Astrocyte (in vitro differentiated cells and primary cell): Measurements from ENCODE around the gene FAM13A. TPM values are rescaled to one million over a fixed set of nuclear protein-coding genes. Genes with fewer than 3 reads are reported as not detected.

Experiments
- DNase-seq: peaks from one replicate; pipeline ENCODE4 v3.0.0-alpha.2; 2010; ENCODE audit warnings: low read depth
- FAIRE-seq: peaks from 2 replicates; lab custom pipeline; 2011; peaks lifted over from hg19 to GRCh38; lab: Jason Lieb, UNC
- H2AFZ ChIP-seq: 2 replicates; pipeline ENCODE4 v1.6.0; 2012; ENCODE audit warnings: low read depth, low read length, inconsistent platforms
- H3K27ac ChIP-seq: 2 replicates; pipeline ENCODE4 v1.5.1; 2011; ENCODE audit warnings: low read depth, low read length, inconsistent platforms
- H3K27me3 ChIP-seq: 2 replicates; pipeline ENCODE4 v1.6.0; 2011; ENCODE audit warnings: low read length, inconsistent platforms; ENCODE audit not compliant: insufficient read depth
- H3K36me3 ChIP-seq: 2 replicates; pipeline ENCODE4 v1.5.1; 2011; ENCODE audit warnings: low read length, inconsistent platforms; ENCODE audit not compliant: insufficient read depth
- H3K4me1 ChIP-seq: 2 replicates; pipeline ENCODE4 v1.5.1; 2011; ENCODE audit warnings: low read length, inconsistent platforms; ENCODE audit not compliant: insufficient read depth
- H3K4me2 ChIP-seq: 2 replicates; pipeline ENCODE4 v1.6.0; 2012; ENCODE audit warnings: low read length, inconsistent platforms
- H3K4me3 ChIP-seq: 2 replicates; pipeline ENCODE4 v1.5.1; 2011; ENCODE audit warnings: low read depth, mild to moderate bottlenecking, low read length, inconsistent platforms; ENCODE audit not compliant: insufficient read depth
- H3K79me2 ChIP-seq: 2 replicates; pipeline ENCODE4 v1.6.0; 2012; ENCODE audit warnings: mild to moderate bottlenecking, low read length, inconsistent platforms; ENCODE audit not compliant: insufficient read depth
- H3K9ac ChIP-seq: 2 replicates; pipeline ENCODE4 v1.6.0; 2012; ENCODE audit warnings: mild to moderate bottlenecking, low read length, inconsistent platforms
- H3K9me3 ChIP-seq: 2 replicates; pipeline ENCODE4 v1.5.1; 2012; ENCODE audit warnings: low read depth, mild to moderate bottlenecking, low read length, inconsistent platforms; ENCODE audit not compliant: insufficient read depth
- H4K20me1 ChIP-seq: 2 replicates; pipeline ENCODE4 v1.6.0; 2012; ENCODE audit warnings: low read length, inconsistent platforms; ENCODE audit not compliant: insufficient read depth
- H3K27ac Mint-ChIP-seq: one replicate; pipeline ENCODE4 v1.8.0; 2021; ENCODE audit warnings: mild to moderate bottlenecking, mixed read lengths; ENCODE audit not compliant: unreplicated experiment
- H3K27me3 Mint-ChIP-seq: one replicate; pipeline ENCODE4 v1.8.0; 2021; ENCODE audit warnings: low read depth, mixed read lengths; ENCODE audit not compliant: unreplicated experiment
- H3K36me3 Mint-ChIP-seq: one replicate; pipeline ENCODE4 v1.8.0; 2021; ENCODE audit warnings: low read depth, mixed read lengths; ENCODE audit not compliant: unreplicated experiment
- H3K4me1 Mint-ChIP-seq: one replicate; pipeline ENCODE4 v1.8.0; 2021; ENCODE audit warnings: low read depth, mixed read lengths; ENCODE audit not compliant: unreplicated experiment
- H3K4me3 Mint-ChIP-seq: one replicate; pipeline ENCODE4 v1.8.0; 2021; ENCODE audit warnings: mild to moderate bottlenecking, moderate library complexity, mixed read lengths; ENCODE audit not compliant: unreplicated experiment
- H3K9me3 Mint-ChIP-seq: one replicate; pipeline ENCODE4 v1.8.0; 2021; ENCODE audit warnings: mild to moderate bottlenecking, mixed read lengths; ENCODE audit not compliant: unreplicated experiment
- EZH2 ChIP-seq: IDR thresholded peaks from 2 replicates; pipeline ENCODE4 v1.6.1; 2012; ENCODE audit warnings: mild to moderate bottlenecking, low read length, inconsistent platforms; ENCODE audit not compliant: insufficient read depth
- total RNA-seq: library from RNA; stranded (reverse); gene quantifications from 2 replicates; pipeline ENCODE4 v1.2.1, GENCODE V29; 2021
- TF ChIP-seq, protein P1 (sequence below): IDR thresholded peaks from 2 replicates; pipeline ENCODE4 v1.5.1; 2011; ENCODE audit warnings: low read depth, mild to moderate bottlenecking, inconsistent platforms, low read length, moderate library complexity; ENCODE audit not compliant: insufficient read depth

The FAM13A gene
- total RNA-seq, 1 donor from 2014 or later: 12.0 TPM

DNA sequence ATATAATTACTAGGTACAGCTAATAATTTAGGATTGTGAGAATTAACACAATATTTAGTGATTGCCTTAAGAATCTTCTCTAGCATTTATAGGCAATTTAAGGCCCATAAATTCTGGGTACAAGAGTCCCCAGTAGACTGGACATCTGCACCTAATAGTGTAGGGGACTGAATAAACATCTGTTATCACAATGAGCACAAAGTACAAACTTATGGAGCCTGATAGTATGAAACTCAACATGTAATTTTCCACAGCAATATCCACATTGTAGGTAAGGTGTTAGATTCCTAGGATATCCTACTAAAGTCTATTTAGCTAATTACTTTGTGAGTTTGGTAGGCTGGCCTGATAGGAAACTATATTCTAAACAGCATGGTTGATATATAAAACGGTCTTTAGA, 178.3 kb downstream of the FAM13A start:
- no peaks in the 10 kb centered on the region for H3K27me3 Mint-ChIP-seq
- no peak for FAIRE-seq
- Histone ChIP-seq H3K9me3 (no peaks in the 10 kb centered on the region), H4K20me1 (no peaks in the 10 kb centered on the region), H3K4me3 (no peak overlapping the region), H2AFZ (no peak overlapping the region), H3K4me1 (no peaks in the 10 kb centered on the region), H3K36me3 (no peaks in the 10 kb centered on the region), H3K4me2 (no peak overlapping the region), H3K79me2 (no peaks in the 10 kb centered on the region), H3K27me3 (no peaks in the 10 kb centered on the region), H3K9ac (no peak overlapping the region), H3K27ac (no peak overlapping the region)
- no peaks in the 10 kb centered on the region for H3K36me3 Mint-ChIP-seq
- H3K4me3 Mint-ChIP-seq: no peak overlapping the region
- TF ChIP-seq, protein P1, sequence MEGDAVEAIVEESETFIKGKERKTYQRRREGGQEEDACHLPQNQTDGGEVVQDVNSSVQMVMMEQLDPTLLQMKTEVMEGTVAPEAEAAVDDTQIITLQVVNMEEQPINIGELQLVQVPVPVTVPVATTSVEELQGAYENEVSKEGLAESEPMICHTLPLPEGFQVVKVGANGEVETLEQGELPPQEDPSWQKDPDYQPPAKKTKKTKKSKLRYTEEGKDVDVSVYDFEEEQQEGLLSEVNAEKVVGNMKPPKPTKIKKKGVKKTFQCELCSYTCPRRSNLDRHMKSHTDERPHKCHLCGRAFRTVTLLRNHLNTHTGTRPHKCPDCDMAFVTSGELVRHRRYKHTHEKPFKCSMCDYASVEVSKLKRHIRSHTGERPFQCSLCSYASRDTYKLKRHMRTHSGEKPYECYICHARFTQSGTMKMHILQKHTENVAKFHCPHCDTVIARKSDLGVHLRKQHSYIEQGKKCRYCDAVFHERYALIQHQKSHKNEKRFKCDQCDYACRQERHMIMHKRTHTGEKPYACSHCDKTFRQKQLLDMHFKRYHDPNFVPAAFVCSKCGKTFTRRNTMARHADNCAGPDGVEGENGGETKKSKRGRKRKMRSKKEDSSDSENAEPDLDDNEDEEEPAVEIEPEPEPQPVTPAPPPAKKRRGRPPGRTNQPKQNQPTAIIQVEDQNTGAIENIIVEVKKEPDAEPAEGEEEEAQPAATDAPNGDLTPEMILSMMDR: no peak
- no peak for TF ChIP-seq EZH2
- peaks cover 12% of the 10 kb centered on the region for H3K4me1 Mint-ChIP-seq
- no peaks in the 10 kb centered on the region for H3K9me3 Mint-ChIP-seq
- DNase-seq: no peak
- no peak overlapping the region for H3K27ac Mint-ChIP-seq

DNA sequence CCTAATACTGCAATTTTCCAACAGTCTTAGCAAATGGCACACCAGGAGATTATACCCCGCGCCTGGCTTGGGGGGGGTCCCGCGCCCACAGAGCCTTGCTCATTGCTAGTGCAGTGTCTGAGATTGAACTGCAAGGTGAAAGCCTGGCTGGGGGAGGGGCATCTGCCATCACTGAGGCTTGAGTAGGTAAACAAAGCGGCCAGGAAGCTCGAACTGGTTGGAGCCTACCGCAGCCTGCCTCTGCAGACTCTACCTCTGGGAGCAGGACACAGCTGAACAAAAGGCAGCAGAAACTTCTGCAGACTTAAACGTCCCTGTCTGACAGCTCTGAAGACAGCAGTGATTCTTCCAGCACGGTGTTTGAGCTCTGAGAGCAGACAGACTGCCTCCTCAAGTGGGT, 186.6 kb downstream of the FAM13A start:
- Mint-ChIP-seq H3K9me3 (peaks cover 3% of the 10 kb centered on the region), H3K27me3 (no peaks in the 10 kb centered on the region), H3K36me3 (peaks cover 2% of the 10 kb centered on the region), H3K4me1 (peaks cover 4% of the 10 kb centered on the region), H3K27ac (no peak overlapping the region), H3K4me3 (no peak overlapping the region)
- FAIRE-seq: no peak
- H3K4me1 ChIP-seq: no peaks in the 10 kb centered on the region
- H3K79me2 ChIP-seq: no peaks in the 10 kb centered on the region
- TF ChIP-seq, protein P1: no peak
- TF ChIP-seq EZH2: no peak
- H3K9me3 ChIP-seq: no peaks in the 10 kb centered on the region
- H3K27me3 ChIP-seq: no peaks in the 10 kb centered on the region
- H2AFZ ChIP-seq: no peak overlapping the region
- H3K36me3 ChIP-seq: no peaks in the 10 kb centered on the region
- H3K4me2 ChIP-seq: no peak overlapping the region
- H3K27ac ChIP-seq: no peak overlapping the region
- H3K9ac ChIP-seq: no peak overlapping the region
- no peak for DNase-seq
- H4K20me1 ChIP-seq: no peaks in the 10 kb centered on the region
- H3K4me3 ChIP-seq: no peak overlapping the region

DNA sequence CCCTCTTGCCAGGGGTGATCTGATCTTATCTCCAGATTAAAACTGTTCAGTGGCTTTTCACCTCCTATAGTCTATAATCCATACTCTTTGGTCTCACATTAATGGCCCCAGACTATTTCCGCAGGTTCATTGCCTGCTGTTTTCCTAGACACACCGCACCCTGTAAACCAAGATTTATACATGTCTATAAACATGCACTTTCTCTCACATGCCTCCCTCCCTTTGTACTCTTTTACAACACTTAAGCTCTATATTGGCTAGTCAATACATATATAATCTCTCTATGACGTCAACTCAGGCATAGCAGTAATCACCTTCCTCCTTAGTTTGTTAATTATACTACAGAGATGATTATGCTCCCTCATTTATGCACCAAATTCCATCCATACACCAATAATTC, 188.5 kb downstream of the FAM13A start:
- H4K20me1 ChIP-seq: no peaks in the 10 kb centered on the region
- H3K27ac ChIP-seq: no peak overlapping the region
- FAIRE-seq: no peak
- no peak overlapping the region for H2AFZ ChIP-seq
- no peak overlapping the region for H3K27ac Mint-ChIP-seq
- no peaks in the 10 kb centered on the region for H3K9me3 ChIP-seq
- H3K9me3 Mint-ChIP-seq: peaks cover 3% of the 10 kb centered on the region
- H3K27me3 Mint-ChIP-seq: no peaks in the 10 kb centered on the region
- H3K36me3 Mint-ChIP-seq: peaks cover 2% of the 10 kb centered on the region
- DNase-seq: no peak
- no peaks in the 10 kb centered on the region for H3K79me2 ChIP-seq
- no peak overlapping the region for H3K9ac ChIP-seq
- TF ChIP-seq EZH2: no peak
- TF ChIP-seq, protein P1: no peak
- H3K4me2 ChIP-seq: no peak overlapping the region
- H3K4me3 Mint-ChIP-seq: no peak overlapping the region
- no peak overlapping the region for H3K4me3 ChIP-seq
- H3K4me1 ChIP-seq: peaks cover 4% of the 10 kb centered on the region
- no peaks in the 10 kb centered on the region for H3K27me3 ChIP-seq
- H3K36me3 ChIP-seq: no peaks in the 10 kb centered on the region
- H3K4me1 Mint-ChIP-seq: peaks cover 12% of the 10 kb centered on the region
